AG04450 (cell line): ENCODE results near the gene SCRN2. TPM values are rescaled to one million over a fixed set of nuclear protein-coding genes. Genes with fewer than 3 reads are reported as not detected.

Source experiments
- CTCF ChIA-PET: fragments of 300-600, 350-600 bp; formaldehyde crosslinking; extraction: SDS; loops from one replicate; lab custom pipeline; 2022; ENCODE audit warnings: antibody characterized with exemption, inconsistent platforms; lab: Charles Lee
- POLR2A ChIA-PET: fragments of 350-600 bp; formaldehyde crosslinking; extraction: SDS; loops from one replicate; lab custom pipeline; 2021; ENCODE audit warnings: antibody characterized with exemption, inconsistent platforms; lab: Yijun Ruan, JAX
- DNase-seq: peaks from one replicate; pipeline ENCODE4 v3.0.0-alpha.2; 2011; ENCODE audit warnings: low read depth, low spot score
- H3K27ac ChIP-seq: one replicate; pipeline ENCODE4 v1.5.1; 2012; ENCODE audit warnings: low read depth, low read length, control low read depth
- H3K27me3 ChIP-seq: one replicate; pipeline ENCODE4 v1.6.0; 2012; ENCODE audit warnings: low read length; ENCODE audit not compliant: control insufficient read depth, insufficient read depth
- H3K4me3 ChIP-seq: 2 replicates; pipeline ENCODE4 v1.5.1; 2011; ENCODE audit warnings: mild to moderate bottlenecking, low read depth, low read length, control low read depth
- H3K9me3 ChIP-seq: 2 replicates; pipeline ENCODE4 v1.5.1; 2012; ENCODE audit warnings: low read length; ENCODE audit not compliant: control insufficient read depth, insufficient read depth
- CTCF ChIP-seq: IDR thresholded peaks from 2 replicates; pipeline ENCODE4 v1.5.1; 2011; ENCODE audit warnings: low read depth, low read length, control low read depth, inconsistent platforms
- polyA plus RNA-seq: library from polyadenylated mRNA; depleted of rRNA; stranded (reverse); fragments of >200 nt; gene quantifications from 2 replicates; pipeline ENCODE4 v1.2.3, GENCODE V29; 2011

The SCRN2 gene
- polyA plus RNA-seq, 1 experiment: 13.3 TPM

GRCh38 chr17:47822785-47823184 is 18.3 kb downstream of the SCRN2 start:
- CTCF ChIA-PET: interaction anchor here (1.5 kb wide), 1 partner anchor 69 kb away, joined by 5 read pairs; no protein-coding TSS in a partner anchor
- POLR2A ChIA-PET: interaction anchor here (0.6 kb wide), 1 partner anchor 39 kb away, joined by 5 read pairs; no protein-coding TSS in a partner anchor
- Histone ChIP-seq H3K27me3 (no peaks in the 10 kb centered on the region), H3K4me3 (no peak overlapping the region), H3K9me3 (no peaks in the 10 kb centered on the region), H3K27ac (no peak overlapping the region)
- DNase-seq: no peak
- TF ChIP-seq CTCF: no peak

- TF ChIP-seq CTCF: no peak; the same call in 1 of the 2 replicates
- POLR2A ChIA-PET: interaction anchor here (0.6 to 1.4 kb wide), 3 partner anchors 9 to 108 kb away, joined by 3 to 19 read pairs (median 8); partner anchors contain the start of genes LRRC46 and MRPL10
- peak; percentile 52 for DNase-seq
- H3K4me3 ChIP-seq: peak within 1 kb of the TSS; percentile 85
- CTCF ChIA-PET: interaction anchor here (0.9 to 1.5 kb wide), 4 partner anchors 20 to 158 kb away, joined by 5 to 7 read pairs (median 5); partner anchors contain the start of gene SCRN2
- no peaks in the 10 kb centered on the region for H3K9me3 ChIP-seq
- peak within 1 kb of the TSS; percentile 31 for H3K27ac ChIP-seq
- no peaks in the 10 kb centered on the region for H3K27me3 ChIP-seq
Measured at GRCh38 chr17:47821424-47822391, 19.4 kb downstream of the SCRN2 start, which contains the start of gene OSBPL7. TSS of gene OSBPL7 (minus strand) at chr17:47821794. CDS start at chr17:47820278, 1,516 bp downstream.

- CTCF ChIA-PET: interaction anchor here (1.1 kb wide), 1 partner anchor 20 kb away, joined by 7 read pairs; the partner anchor contains the start of gene SCRN2
- H3K27ac ChIP-seq: no peak overlapping the region
- POLR2A ChIA-PET: interaction anchor here (1.0 to 1.4 kb wide), 2 partner anchors 10 to 11 kb away, joined by 8 to 19 read pairs; partner anchors contain the start of genes LRRC46 and MRPL10
Measured at GRCh38 chr17:47821031-47821423, 20.0 kb downstream of the SCRN2 start.

GRCh38 chr17:47820033-47820789 is 20.9 kb downstream of the SCRN2 start:
- no peak for TF ChIP-seq CTCF
- H3K27ac ChIP-seq: no peak overlapping the region
- DNase-seq: no peak
- no peaks in the 10 kb centered on the region for H3K9me3 ChIP-seq
- CTCF ChIA-PET: no interaction called here
- peak overlapping the region; percentile 85; the same call in 1 of the 2 replicates for H3K4me3 ChIP-seq
- POLR2A ChIA-PET: no interaction called here
- H3K27me3 ChIP-seq: no peaks in the 10 kb centered on the region

More at GRCh38 chr17:47821031-47821423, 20.0 kb downstream of the SCRN2 start:
- no peak for TF ChIP-seq CTCF
- Histone ChIP-seq H3K27me3 (no peaks in the 10 kb centered on the region), H3K9me3 (no peaks in the 10 kb centered on the region), H3K4me3 (peak overlapping the region; percentile 85)
- no peak for DNase-seq
